Inferior parietal cortex (tissue), 1 donor: Measurements from ENCODE around the gene NINJ1.

Experiments used
- DNase-seq: peaks from one replicate; pipeline ENCODE4 v3.0.0-alpha.2; 2016; ENCODE audit errors: extremely low spot score

Gene NINJ1

DNA sequence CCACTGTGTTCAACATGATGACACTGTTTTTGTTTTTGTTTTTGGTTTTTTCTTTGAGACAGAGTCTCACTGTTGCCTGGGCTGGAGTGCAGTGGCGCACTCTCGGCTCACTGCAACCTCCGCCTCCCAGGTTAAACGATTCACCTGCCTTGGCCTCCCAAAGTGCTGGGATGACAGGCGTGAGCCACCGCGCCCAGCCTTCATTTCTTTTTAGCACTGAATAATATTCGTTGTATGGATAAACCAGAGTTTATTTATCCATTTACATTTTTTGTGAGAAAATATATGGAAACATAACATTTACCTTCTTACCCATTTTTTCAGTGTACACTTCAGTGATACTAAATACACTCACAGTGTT is 33.8 kb downstream of the NINJ1 start:
- no peak for DNase-seq

DNA sequence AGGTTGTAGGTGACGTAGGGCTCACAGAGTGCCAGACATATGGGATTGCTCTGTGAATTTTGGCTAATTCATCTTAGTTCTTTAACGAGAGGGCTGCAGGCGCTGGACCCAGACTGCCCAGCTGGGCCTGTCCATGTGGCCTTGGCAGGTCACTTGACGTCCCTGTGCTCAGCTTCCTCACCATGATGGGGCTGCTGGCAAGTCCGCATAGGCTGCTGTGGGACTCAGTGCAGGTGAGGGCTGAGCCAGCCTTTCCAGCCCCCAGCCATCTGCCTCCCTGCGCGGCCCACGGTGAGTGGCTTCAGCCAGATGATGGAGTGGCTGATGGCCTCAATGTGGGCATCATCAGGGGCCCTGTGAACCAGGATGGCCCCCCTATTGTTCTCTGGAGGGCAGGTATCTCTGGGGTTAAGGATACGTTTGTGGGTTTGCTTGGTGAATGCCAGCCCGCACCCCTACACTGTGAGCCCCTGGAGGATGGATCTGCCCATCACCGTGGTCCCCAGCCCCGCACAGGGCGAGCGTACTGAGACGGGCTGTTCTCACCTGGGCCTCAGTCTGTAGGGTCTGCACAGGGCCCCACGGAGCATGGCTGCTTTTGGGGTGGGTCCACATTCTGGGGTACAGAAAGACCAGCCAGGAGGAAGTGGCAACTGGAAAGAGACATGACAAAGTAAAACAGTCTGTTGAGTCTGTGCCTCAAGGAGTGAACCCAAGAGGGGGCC is 34.3 kb downstream of the NINJ1 start:
- DNase-seq: no peak

DNA sequence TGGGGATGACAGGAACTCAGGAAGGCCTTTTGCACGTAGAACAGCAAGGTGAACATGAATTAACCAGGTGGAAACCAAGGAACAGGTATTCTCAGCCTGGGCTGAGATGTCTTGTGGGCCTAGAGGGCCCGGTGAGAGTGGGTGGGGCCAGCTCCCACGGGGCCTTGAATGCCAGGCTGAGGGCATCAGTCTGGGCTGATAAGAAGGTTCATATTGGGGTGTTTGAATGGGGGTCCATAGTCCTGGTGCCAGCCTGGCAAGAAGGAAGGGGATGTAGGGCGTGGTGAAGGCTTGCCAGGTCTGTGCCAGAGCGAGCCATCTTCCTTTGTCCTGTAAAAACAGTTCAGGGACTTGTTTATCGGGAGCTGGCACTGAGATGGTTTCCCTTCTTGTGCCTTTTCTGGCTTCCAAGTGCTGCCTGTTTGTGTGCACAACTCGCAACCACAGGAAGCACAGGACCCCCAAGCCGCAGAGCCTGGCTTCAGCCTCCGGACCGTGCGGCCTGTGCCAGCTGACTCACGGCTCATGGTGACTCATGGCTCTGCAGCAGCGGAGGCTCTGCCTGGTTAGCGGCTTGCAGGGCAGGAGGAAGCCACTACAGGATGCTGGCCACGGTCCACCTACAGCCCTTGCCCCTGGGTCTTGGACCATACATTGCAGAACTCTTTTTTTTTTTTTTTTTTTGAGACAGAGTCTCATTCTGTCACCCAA is 35.7 kb downstream of the NINJ1 start:
- DNase-seq: peak; percentile 74

- DNase-seq: peak; percentile 40
These were observed 36.4 kb downstream of the NINJ1 start for GRCh38 chr9:93097511-93098201.

DNA sequence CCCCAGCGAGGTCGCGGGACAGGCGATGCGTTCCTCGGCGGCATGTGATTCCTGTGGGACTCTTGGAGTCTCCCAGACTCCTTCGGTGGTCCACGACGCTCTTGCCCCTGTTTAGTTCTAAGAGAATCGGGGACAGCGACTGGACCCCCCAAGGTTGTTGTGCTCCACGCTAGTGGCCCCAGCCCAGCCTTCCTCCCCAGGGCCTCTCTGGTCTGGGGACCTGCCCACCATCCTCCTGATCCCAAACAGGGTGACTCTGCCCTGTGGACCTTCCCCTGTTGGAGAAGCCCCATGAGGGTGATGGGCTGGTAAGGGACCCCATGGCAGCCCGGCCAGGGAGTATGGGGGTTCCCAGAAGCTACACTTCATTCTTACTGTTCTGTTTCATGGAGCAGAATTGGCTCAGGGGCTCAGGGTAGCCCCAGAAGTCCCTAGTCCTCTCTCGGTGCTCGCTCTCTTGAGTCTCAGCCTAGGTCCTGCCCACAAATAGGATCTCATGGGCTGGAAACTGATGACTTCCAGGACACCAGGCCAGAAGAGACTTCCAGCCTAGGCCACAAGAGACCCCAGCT is 37.2 kb downstream of the NINJ1 start:
- peak; percentile 17 for DNase-seq

DNA sequence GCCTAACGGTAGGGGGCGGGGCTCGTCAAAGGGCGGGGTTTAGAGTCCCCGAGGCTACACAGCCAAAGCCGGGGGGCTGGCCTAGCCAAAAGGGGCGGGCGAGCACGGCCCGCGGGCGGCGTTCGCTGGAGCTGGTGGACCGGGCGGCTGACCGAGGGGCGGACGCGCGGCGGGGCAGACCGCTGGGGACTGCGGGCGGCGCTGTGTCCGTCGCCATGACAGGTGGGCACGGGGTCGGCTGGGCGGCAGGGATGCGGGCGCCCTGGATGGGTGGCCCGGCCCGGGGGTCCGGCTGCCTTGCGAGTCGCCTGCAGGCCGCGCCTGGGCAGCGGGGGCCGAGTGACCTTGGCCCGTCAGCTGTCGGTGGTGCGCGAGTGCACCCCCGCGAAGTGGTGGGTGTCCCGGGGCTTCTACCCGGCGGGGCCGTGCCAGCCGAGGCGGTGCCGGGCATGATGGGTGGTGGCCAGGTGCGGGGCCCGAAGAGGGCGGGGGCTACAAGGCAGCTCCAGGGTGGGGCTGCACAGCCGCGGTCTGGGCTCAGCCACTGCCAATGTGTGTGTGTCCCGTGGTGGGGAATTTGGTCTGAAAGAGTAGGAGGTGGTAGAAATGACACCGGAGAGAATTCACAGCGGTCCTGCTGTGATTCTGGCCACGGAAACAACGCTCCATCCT is 37.8 kb downstream of the NINJ1 start, which contains the start of gene CARD19:
CARD19 (plus strand) TSS at position 87 of the 672 bp plus-strand sequence; CDS start at position 216, 129 bp downstream.
- no peak for DNase-seq

GRCh38 chr9:93095205-93096130 is 38.6 kb downstream of the NINJ1 start:
- DNase-seq: peak; percentile 97

DNA sequence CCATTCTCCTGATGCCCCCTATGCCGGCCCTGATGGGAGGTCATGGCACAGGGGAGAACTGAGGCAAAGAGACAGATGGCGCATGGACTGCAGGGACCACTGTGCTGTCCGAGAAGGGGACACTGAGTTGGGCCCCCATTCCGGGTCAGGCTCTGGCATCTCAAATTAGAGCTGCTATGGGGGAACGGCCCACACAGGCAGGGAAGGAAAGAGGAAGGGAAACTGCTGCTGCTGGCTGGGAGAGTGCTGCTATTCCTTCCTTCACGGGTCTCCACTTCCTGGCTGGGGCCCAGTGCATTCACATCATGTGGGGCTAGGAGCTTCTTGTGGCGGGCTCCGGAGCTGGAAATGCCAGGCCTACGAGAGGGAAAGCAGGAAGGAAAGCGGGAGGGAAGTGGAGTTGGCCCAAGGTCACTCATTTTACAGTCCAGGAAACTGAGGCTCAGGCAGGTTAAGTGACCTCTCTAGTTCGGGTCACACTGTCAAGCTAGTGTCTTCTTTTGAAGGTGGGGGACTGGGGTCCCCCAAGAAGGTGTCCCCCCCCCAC is 39.3 kb downstream of the NINJ1 start:
- DNase-seq: peak; percentile 15

DNA sequence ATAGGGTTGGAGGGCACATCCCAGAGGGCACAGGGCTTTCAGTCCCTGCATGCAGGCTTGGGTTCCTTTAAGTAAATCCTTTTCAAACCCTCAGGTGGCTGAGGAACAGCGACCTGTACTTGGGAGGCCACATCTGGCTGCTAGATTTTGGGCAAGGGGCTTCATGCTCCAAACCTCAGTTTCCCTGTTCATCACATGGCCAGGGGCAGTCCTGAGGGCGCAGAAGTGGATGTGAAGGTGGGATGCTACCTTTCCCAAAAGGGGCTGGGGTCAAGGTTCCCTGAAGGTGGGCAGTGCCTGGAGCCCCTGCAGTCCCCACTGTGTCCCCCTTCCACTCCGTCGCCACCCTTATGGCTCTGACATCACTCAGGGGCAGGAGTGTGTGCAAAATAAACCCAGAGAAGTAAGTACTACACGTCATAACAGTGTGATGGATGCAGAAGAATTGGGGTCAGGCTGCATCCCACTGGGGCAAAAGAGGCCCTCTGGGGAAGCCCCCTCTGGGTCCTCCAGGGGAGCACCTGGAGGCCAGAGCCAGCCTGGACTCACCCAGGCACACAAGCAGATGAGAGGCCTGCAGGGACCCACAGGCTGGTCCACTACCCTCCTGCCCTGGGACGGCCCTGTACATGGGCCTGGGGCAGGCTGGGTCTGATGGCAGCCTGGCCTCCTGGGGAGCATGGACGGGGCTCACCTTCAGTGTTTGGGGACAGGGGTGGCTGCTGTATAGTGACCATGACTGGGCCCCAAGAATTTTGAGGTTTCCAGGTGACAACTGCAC is 40.0 kb downstream of the NINJ1 start:
- no peak for DNase-seq

DNA sequence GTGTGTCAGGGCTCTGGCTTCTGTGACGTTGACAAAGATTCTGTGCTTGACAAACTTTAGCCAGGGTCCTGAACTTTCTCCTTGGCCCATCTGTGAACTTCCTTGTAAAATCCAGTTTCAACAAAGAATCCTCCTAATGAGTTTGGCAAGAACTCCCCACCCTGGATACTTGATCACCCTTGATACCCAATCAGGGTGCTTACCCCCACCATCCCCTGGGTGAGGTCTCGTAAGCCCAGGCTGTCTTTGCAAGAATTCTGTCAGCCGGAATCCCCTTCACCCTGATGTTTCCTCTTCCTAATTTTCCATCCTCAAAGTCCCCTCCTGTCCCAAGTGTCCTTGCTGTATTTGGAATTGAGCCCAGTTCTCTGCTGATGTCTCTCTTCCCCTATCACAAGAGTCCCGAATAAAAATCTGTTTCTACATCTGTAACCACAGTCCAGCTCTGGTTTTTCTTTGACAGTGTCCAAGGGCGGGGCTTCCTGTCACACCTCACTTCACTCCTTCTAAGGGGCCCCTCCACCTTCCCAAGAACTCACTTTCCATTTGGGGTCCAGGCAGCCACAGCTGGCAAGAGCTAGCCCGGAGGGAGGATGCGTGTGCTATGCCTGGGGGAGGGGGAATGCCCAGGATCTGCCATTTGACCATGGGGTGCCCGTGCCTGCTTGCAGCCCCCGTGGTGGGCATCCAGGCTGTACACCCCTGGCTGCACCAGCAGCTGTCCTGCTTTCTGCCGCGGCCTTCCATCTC is 40.7 kb downstream of the NINJ1 start:
- DNase-seq: no peak

DNA sequence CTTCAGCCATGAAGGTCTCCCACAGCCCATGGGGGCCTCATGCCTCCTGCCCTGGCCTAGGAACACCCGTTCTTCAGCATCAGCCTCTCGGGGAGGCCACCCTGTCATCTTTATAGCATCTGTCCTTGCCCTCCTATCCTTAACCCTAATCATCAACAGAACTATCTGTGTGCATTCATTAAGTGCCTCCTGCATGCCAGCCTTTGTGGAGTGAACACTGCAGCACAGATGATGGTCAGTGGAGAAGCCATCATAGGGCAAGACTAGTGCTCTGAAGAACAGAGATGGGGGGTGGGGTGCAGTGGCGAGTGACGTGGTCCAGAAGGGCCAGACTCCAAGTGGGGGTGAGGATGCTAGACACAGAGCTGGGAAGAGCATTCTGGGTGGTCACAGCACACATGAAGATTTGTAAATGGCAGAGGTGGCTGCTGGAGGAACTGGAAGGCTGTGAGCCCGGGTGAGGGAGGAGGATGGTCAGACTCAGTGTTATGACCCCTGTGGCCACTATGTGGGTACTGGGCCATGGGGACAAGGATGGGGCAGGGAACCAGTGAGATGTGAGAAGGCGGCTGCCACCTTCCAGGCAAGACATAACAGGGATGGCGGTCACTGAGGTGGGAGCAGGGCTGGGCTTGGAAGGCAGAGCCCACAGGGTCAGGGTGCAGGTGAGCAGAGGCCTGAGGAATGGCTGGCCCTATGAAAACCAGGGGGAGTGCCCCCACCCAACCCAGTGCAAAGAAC is 41.6 kb downstream of the NINJ1 start:
- DNase-seq: no peak

DNA sequence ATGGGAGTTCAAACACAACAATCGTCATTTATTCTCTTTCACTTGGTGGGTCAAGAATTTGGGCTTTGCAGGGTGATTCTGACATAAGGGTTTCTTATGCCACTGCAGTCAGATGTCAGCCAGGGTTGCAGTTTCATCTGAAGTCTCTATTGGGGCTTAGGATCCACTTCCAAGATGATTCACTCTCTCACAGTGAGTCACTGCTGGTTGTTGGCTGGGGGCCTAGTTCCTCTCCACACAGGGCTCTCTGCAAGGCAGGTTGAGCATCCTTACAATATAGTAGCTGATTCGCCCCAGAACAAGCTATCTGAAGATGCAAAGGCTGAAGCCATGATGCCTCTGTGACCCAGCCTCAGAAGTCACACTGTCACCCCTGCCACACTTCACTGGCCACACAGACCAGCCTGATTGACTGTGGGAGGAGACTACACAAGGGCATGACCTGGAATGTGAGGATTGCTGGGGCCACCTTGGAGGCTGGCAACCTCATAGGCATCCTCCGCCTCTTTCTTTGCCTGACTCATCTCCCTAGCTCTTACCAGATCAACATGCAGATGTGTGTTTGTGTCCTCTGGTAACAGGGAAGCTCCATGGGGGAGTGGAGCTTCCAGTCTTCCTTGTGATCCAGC is 42.5 kb downstream of the NINJ1 start:
- DNase-seq: no peak

DNA sequence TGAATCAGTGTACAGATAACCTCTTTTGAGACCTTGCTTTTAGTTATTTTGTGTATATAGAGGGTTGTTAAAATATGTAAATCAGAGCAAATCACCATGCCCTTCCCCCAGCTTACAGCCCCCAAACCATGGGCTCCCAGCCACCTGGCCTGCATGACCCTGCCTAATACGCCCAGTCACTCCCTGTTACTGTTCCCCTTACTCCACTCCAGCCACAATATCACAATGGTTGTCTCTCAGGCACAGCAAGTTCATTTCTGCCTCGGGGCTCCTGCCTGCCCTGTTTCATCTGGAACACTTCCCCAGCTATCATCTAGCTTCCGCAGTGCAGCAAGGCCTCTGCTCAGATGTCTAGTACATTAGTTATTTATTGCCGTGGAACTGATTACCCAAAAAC is 43.0 kb downstream of the NINJ1 start:
- DNase-seq: no peak

DNA sequence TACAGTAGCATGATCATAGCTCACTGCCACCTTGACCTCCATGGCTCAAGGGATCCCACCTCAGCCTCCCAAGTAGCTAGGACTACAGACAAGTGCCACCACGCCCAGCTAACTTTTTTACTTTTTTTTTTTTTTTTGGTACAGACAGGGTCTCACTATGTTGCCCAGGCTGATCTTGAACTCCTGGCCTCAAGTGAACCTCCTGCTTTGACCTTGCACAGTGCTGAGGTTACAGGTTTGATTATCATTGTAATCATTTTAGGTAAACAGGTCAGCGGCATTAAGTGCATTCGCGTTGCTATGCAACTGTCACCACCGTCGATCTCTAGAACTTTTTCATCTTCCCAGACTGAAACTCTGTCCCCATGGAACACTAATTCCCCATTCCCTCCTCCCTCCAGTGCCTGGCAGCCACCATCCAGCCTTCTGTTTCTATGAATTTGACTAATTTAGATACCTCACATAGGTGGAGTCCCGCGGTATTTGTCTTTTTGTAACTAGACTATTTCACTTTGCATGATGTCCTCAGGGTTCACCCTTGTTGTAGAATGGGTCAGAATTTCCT is 43.9 kb downstream of the NINJ1 start:
- no peak for DNase-seq

DNA sequence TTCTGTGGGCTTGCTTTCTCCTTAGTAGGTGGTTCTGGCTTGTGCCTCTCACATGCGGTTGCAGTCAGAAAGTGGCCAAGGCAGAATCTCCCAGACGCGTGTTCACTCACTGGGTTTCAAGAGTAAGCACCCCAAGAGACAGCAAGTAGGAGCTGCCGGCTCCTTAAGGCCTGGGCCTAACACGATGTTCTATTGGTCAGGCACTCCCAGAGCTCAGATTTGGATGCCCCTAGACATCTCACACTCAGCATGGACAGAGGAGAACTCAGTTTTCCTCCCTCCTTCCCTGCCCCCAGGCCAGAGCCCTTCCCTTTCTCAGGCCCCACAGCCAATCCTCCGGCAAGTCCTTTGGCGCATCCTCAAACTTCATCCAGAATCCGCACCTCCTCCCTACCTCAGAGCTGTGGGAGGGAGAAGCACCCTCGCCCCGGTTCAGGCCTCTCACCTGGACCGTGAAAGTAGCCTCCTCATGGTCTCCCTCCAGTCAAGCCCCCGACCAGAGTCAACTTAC is 44.5 kb downstream of the NINJ1 start:
- DNase-seq: no peak

- DNase-seq: no peak
These were observed 45.0 kb downstream of the NINJ1 start for GRCh38 chr9:93089024-93089423.

- DNase-seq: no peak
These were observed 45.4 kb downstream of the NINJ1 start for GRCh38 chr9:93088656-93089015.
